GM18511 (cell line): ENCODE data around the gene LAGE3.

Source experiments
- ATAC-seq: cut with Tn5 transposase; IDR thresholded peaks from one replicate; pipeline ENCODE4 v1.9.1; 2021; ENCODE audit warnings: mild to moderate bottlenecking, moderate library complexity; ENCODE audit not compliant: unreplicated experiment

LAGE3 gene

GRCh38 chrX:154458954-154459778 is 19.9 kb downstream of the LAGE3 start:
- no peak for ATAC-seq

DNA sequence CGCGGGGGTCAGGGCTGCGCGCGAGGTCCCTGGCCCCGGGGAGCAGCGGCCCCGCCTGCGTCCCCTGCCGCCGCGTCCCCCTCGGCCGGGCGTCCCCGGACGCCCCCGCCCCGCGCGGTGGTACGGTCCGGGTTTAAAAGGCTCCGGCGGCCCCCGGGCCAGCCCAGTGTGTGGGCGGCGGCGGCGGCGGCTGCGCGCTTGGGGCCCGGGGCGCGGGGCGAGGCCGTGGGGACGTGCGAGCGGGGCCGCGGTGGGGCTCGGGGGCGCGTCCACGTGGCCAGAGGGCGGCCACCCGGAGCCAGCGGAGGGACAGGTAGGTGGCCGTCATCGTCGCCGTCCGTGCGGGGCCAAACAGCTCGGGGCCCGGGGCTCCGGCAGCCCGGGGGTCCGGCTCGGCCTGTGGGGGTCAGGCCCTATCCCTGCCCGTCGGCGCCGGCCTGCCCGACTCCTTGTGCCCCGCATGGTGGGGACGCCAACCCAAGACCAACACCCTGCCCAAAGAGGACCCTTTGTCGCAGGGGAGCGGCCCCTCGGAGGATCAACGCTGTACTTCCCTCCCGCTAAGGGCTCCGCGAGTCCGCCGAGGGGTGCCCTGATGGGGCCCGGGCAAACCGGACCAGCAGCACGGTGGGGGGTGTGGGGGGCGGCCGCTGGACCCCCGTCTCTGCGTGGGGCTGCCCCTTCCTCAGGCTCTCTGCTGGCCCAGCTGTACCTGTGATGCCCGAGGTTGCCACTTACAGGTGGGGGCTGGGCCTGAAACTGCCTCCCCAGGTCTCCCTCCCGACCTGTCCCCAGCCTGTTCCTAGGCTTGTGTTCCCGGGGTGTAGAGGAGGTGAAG is 20.7 kb downstream of the LAGE3 start, which contains the start of gene PLXNA3:
PLXNA3 (plus strand) TSS at position 166 of the 838 bp plus-strand sequence. CDS start 1,903 bp downstream, outside the sequence.
- peak; percentile 71 for ATAC-seq

DNA sequence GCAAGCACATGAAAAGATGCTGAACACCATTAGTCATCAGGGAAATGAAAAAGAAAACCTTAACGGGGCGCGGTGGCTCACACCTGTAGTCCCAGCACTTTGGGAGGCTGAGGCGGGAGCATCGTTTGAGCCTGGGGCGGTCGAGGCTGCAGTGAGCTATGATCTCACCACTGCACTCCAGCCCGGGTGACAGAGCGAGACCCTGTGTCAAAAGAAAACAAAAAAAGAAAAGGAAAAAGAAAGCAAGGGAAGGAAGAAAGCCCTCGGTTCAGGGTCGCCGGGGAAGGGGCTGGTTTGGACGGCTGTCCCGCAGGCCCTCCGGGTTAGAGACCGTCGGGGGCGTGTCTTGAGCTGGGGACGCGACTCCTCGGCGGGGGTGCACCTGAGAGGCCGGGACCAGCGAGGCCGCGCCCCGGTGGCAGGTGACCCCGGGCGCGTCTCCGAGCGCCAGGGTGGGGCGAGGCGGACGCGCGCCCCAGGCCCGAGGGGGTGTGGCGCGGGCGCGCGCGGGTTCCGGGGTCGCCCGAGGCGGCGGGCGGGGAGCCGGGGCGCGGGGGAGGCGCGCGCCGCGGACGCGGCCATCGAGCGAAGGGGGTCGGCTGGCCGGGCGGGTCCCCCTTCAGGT is 21.5 kb downstream of the LAGE3 start:
- peak; percentile 60 for ATAC-seq

- no peak for ATAC-seq
Observed at GRCh38 chrX:154452823-154453222, 26.3 kb downstream of the LAGE3 start.

DNA sequence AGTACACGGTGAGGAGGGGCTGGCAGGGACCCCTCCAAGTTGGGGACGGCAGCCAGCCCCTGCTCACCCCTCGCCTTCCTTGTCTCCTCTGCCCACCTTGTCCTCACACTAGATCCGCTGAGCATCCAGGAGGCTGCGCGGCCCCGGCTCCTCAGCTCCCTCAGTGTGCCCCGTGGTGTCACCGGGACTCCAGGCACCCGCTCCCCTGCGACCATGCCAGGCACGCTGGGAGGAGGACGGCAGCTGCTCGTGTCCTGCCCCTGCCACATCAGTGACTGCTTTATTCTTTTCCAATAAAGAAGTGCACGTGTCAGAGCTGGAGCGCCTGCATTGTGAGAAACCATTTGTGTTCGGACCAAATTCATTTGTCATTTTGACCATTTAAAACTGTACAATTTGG is 28.8 kb downstream of the LAGE3 start:
- ATAC-seq, result no peak

- no peak for ATAC-seq
Observed at GRCh38 chrX:154449618-154450017, 29.5 kb downstream of the LAGE3 start.

DNA sequence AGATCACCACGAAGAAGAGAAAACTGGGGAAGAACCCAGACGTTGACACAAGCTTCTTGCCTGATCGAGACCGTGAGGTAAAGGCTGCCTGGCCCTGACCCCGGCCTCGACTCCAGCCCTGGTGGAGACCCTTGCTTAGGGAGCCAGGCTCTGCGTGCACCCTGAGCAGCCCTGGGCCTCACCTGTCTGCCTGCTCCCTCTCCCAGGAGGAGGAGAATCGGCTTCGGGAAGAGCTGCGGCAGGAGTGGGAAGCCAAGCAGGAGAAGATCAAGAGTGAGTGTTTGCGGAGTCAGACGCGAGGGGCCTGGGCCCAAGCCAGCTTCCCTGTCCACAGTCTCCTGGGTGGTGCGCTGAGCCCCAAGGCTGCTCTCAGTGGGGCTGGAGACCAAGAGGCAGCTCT is 30.6 kb downstream of the LAGE3 start:
- ATAC-seq, result no peak

DNA sequence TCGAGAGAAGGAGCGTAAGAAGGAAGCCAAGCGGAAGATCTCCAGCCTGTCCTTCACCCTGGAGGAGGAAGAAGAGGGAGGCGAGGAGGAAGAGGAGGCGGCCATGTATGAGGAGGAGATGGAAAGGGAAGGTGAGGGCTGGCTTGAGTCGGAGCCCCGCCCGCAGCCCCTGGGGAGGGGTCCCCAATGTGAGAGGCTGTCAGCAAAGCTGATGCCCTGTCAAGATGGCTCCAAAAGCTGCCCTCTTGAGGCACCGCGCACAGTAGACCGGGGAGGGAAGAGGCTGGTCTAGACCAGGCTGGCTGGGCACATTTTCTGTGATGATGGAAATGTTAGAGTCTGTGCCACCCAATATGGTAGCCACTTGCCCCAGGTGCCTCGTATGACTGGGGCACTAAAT is 32.7 kb downstream of the LAGE3 start:
- no peak for ATAC-seq

DNA sequence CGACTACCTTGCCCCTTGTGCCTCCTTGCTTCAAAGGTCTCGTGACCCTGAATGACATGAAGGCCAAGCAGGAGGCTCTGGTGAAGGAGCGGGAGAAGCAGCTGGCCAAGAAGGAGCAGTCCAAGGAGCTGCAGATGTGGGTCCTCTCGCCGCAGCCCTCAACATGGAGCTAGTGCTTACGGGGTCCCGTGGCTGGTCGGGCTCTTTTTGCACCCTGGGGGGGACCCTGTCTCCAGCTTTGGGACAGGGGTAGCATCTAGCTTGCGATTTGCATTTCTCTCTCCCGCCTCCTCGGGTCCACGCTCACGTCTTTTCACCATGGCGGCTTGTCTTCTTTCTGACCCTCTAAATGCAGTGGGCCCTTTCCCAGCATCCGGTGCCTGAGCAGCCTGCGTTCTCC is 33.3 kb downstream of the LAGE3 start:
- no peak for ATAC-seq

DNA sequence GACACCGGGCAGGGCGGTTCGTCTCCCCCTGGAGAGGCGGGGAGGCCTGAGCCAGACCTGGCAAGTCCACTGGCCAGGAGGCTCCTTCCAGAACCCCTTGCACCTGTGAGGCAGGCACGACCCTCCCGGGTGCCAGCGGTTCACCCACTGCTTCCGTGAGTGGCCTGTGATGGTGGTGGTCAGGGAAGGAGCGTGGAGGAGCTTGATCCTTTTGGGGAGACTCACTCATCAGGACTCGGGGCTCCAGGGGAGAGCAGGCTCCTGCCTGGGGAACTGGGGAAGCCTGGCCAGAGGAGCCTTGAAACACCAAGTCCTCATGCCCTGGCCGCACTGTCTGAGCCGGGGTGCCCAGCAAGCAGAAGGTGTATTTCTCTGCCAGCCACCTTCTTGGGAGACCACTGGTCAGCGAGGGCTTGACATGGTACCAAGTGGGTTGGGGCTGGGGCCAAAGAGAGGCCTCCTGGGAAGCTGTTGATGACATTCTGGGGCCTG is 34.3 kb downstream of the LAGE3 start:
- no peak for ATAC-seq

DNA sequence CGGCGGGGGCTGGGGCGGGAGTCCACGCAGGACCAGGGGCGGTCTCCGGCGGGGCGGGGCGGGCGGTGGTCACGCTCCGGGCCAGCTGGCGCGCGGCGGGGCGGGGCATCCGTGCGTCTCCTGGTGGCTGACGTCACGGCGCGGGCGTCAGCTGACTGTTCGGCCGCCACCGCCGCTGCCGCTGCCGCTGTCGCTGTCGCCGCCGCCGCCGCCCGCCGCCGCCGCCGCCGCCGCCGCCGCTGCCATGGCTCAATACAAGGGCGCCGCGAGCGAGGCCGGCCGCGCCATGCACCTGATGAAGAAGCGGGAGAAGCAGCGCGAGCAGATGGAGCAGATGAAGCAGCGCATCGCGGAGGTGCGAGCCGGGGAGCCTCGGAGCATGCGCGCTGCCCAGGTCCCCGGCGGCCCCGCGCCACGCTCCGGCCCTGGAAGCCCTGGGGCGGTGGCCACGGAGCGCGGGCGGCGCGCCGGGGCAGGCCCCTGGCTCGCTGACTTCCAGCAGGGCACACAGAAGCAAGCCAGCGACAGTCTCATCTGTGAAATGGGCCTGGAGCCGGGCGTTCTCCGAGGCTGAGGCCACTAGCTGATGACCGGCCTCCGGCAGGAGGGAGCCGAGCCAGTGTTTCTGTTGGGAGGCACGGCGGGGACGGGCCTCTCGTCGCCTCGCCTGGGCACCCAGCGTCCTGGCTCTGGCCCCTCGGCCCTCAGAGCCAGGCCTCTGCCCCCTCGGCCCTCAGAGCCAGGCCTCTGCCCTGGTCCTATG is 34.9 kb downstream of the LAGE3 start, which contains the start of gene FAM50A:
FAM50A (plus strand) TSS at position 150 of the 763 bp plus-strand sequence; CDS start at position 245, 95 bp downstream.
- peak; percentile 81 for ATAC-seq

- ATAC-seq, result no peak
Observed at GRCh38 chrX:154443479-154443910, 35.6 kb downstream of the LAGE3 start.

DNA sequence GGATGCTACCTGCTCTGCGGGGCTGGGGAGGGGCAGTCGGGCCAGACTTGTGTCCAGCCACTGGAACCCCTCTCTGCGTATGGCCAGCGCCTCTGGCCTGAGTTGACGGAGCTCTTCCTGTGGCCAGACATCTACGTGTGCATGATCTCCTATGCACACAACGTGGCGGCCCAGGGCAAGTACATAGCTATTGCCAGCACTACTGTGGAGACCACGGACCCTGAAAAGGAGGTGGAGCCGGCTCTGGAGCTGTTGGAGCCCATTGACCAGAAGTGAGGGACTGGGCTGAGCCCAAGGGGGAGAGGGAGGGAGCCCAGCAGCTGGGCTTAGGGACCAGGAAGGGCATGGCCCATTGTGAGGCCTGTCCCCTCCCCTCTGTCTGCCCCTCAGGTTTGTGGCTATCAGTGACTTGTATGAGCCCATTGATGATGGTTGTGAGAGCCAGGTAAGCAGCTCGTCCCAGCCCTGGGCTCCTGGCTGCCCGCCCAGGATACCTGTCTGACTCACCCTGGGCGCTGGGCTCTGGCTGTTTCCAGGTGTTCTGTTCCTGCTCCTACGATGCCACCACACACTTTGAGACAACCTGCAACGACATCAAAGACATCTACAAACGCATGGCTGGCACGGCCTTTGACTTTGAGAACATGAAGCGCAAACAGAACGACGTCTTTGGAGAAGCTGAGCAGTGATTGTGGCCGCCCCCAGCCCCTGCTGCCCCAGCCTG is 36.9 kb downstream of the LAGE3 start:
- ATAC-seq, result no peak

DNA sequence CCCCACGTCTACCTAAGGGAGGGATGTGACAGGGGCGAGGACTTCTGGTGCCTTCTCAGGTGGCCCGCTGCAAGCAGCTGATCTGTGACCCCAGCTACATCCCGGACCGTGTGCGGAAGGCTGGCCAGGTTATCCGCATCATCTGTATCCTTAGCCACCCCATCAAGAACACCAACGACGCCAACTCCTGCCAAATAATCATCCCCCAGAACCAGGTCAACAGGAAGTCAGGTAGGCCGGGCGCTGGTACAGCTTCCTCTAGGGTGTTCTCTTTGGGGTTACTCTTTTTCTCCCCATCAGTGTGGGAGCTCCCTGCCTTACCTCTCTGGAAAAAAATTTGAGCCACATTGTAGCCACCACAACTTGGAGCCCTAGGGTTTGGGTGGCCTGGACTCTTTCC is 37.5 kb downstream of the LAGE3 start:
- no peak for ATAC-seq

DNA sequence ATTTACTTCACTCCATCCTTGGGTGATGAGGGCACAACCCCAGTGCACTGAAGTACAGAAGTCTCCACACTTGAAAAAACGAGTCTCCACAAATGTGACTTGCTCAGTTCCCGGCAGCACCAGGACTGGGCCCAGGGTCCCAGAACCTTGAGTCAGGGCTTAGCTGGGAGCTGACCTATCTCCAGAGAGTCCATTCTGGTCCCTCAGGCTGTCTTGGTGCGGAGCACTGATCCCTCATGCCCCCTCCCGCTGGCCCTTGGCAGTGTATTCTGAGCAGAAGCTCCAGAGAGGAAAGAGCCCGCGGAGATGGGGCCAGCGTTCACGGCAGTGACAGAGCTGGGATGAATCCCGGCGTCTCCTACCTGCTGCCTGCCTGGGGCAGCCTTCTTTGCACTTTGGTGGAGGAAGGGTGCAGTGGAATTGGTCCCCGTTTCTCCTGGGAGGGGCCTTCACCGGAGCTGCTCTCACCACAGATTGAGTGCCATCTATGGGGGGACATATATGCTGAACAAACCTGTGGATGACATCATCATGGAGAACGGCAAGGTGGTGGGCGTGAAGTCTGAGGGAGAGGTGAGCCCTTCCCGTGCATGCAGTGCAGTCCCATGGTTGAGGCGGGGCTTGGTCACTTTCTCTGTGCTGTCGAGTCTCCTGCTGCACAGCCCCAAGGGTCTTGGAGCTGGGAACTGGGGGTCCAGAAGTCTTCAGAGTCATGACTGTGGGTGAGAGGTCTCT is 38.3 kb downstream of the LAGE3 start:
- ATAC-seq, result no peak

- no peak for ATAC-seq
Observed at GRCh38 chrX:154439841-154440240, 39.2 kb downstream of the LAGE3 start.

DNA sequence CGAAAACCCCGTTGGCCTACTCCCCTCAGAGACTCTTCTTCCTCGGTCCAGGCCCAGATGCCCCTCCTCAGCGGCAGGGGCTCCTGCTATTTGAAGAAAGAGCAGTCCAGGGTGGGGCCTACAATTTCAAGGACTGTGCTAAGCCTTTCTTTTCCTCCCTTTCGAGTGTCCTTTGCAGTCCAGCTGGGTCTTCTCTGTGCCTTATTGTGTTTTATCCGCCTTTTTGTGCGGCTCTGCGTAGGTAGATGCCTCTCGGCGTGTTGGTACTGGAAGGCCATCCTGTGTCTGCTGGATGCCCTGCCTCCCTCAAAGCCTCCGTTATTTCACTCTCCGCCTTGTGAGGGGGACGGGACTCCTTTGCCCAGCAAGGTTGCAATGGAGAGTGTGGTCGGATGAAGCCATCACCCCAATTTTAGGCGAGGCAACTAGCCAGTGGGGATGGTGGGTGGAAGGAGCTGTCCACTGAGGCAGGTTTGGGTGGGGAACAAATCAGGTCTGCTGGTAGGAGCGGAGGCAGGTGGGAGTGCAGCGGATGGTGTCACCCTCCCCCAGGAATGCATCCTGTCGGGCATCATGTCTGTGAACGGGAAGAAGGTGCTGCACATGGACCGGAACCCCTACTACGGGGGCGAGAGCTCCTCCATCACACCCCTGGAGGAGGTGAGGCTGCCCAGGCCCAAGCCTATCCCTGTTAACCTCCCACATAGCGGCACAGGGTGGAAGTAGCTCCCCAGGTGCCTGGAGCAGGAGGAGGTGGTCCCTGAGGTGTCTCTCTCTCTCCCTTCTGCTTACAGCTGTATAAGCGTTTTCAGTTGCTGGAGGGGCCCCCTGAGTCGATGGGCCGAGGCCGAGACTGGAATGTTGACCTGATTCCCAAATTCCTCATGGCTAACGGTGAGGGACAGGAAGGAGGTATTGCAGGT is 40.8 kb downstream of the LAGE3 start:
- ATAC-seq, result no peak
